HL-60 (cell line): ENCODE results near the gene ISL2.

ENCODE experiments used
- CTCF ChIP-seq: IDR thresholded peaks from one replicate; pipeline ENCODE4 v1.5.1; 2011; ENCODE audit warnings: low read length, control low read depth, inconsistent platforms; ENCODE audit not compliant: insufficient read depth
- POLR2AphosphoS5 ChIP-seq: IDR thresholded peaks from 2 replicates; pipeline ENCODE4 v1.6.1; 2012; ENCODE audit warnings: low read depth
- REST ChIP-seq: IDR thresholded peaks from 2 replicates; pipeline ENCODE4 v1.6.1; 2012; ENCODE audit warnings: low read depth; ENCODE audit not compliant: insufficient replicate concordance

GRCh38 chr15:76324066-76324465 is 12.5 kb upstream of the ISL2 start:
- TF ChIP-seq CTCF (no peak), POLR2AphosphoS5 (no peak), REST (no peak)
